ENCODE measurements around the gene NKX2-1. TPM values are rescaled to one million over a fixed set of nuclear protein-coding genes. Genes with fewer than 3 reads are reported as not detected.

The NKX2-1 gene
- total and polyA plus RNA-seq, 2 experiments from 2014 or later: not detected

GRCh38 chr14:36525746-36526099, 5.7 kb upstream of the NKX2-1 start:
- in situ Hi-C loops (cut with MboI): no loop called here
- Histone ChIP-seq H3K9ac (no peak overlapping the region), H3K4me3 (no peak overlapping the region), H3K9me2 (ENCODE audit: insufficient read depth) (no peaks in the 10 kb centered on the region), H4K20me1 (ENCODE audit: insufficient read depth) (no peaks in the 10 kb centered on the region), H3K27ac (no peak overlapping the region), H3K27me3 (replicated peaks; ENCODE audit: insufficient read depth) (peaks cover 82% of the 10 kb centered on the region), H3K79me2 (ENCODE audit: insufficient read depth) (no peaks in the 10 kb centered on the region), H3K9me3 (ENCODE audit: low read depth) (no peaks in the 10 kb centered on the region), H3K4me2 (ENCODE audit: unreplicated experiment) (no peak overlapping the region), H2AFZ (no peak overlapping the region), H3F3A (ENCODE audit: insufficient read depth) (no peaks in the 10 kb centered on the region), H3K4me1 (ENCODE audit: insufficient read depth) (no peaks in the 10 kb centered on the region), H3K36me3 (ENCODE audit: low read depth) (no peaks in the 10 kb centered on the region)
- DNase-seq: no peak
- no peak for TF ChIP-seq EZH2phosphoT487 (IDR thresholded peaks at IDR 0.05; ENCODE audit: insufficient read depth, low read depth)
- no peak for TF ChIP-seq EZH2 (IDR thresholded peaks at IDR 0.05; ENCODE audit: insufficient read depth, poor library complexity, severe bottlenecking)
- WGBS, 2 experiments (ENCODE audit: low coverage in 1 of 2, low lambda C conversion rate in 2 of 2, missing lambda C conversion rate in 2 of 2): 0 to 3% methylated on average over 10 of the region's 10 CpGs

- peak; percentile 84 for TF ChIP-seq EZH2 (IDR thresholded peaks at IDR 0.05; ENCODE audit: insufficient read depth, poor library complexity, severe bottlenecking)
- no peak; the same call in 1 of the 2 replicates for TF ChIP-seq EZH2phosphoT487 (IDR thresholded peaks at IDR 0.05; ENCODE audit: insufficient read depth, low read depth)
- no peak overlapping the region for H3K4me2 ChIP-seq (ENCODE audit: unreplicated experiment)
- in situ Hi-C loops (cut with MboI): no loop called here
Observed at GRCh38 chr14:36524874-36525745, 5.1 kb upstream of the NKX2-1 start.

GRCh38 chr14:36524220-36524837, 4.3 kb upstream of the NKX2-1 start:
- DNase-seq: no peak
- H3K4me1 ChIP-seq (ENCODE audit: insufficient read depth): no peaks in the 10 kb centered on the region
- TF ChIP-seq EZH2phosphoT487 (IDR thresholded peaks at IDR 0.05; ENCODE audit: insufficient read depth, low read depth) (no peak), EZH2 (IDR thresholded peaks at IDR 0.05; ENCODE audit: insufficient read depth, poor library complexity, severe bottlenecking) (no peak)
- no peaks in the 10 kb centered on the region for H4K20me1 ChIP-seq (ENCODE audit: insufficient read depth)
- no peak overlapping the region for H3K4me2 ChIP-seq (ENCODE audit: unreplicated experiment)
- H3K9ac ChIP-seq: no peak overlapping the region
- no peaks in the 10 kb centered on the region for H3K36me3 ChIP-seq (ENCODE audit: low read depth)
- H2AFZ ChIP-seq: no peak overlapping the region
- 14% methylated on average over 30 to 36 of the region's 38 CpGs for whole genome bisulfite sequencing, 2 experiments (ENCODE audit: low coverage in 1 of 2, low lambda C conversion rate in 2 of 2, missing lambda C conversion rate in 2 of 2)
- H3K27me3 ChIP-seq (replicated peaks; ENCODE audit: insufficient read depth): peaks cover 93% of the 10 kb centered on the region
- H3F3A ChIP-seq (ENCODE audit: insufficient read depth): no peaks in the 10 kb centered on the region
- H3K9me2 ChIP-seq (ENCODE audit: insufficient read depth): no peaks in the 10 kb centered on the region
- H3K79me2 ChIP-seq (ENCODE audit: insufficient read depth): no peaks in the 10 kb centered on the region
- no peak overlapping the region for H3K4me3 ChIP-seq
- no peaks in the 10 kb centered on the region for H3K9me3 ChIP-seq (ENCODE audit: low read depth)
- in situ Hi-C loops (cut with MboI): no loop called here
- H3K27ac ChIP-seq: no peak overlapping the region

More at GRCh38 chr14:36524874-36525745, 5.1 kb upstream of the NKX2-1 start:
- H3K9ac ChIP-seq: no peak overlapping the region
- 4% methylated on average over 52 to 54 of the region's 54 CpGs for WGBS, 2 experiments (ENCODE audit: low coverage in 1 of 2, low lambda C conversion rate in 2 of 2, missing lambda C conversion rate in 2 of 2)
- H3K9me2 ChIP-seq (ENCODE audit: insufficient read depth): no peaks in the 10 kb centered on the region
- DNase-seq: peak; percentile 46
- H4K20me1 ChIP-seq (ENCODE audit: insufficient read depth): no peaks in the 10 kb centered on the region
- H2AFZ ChIP-seq: no peak overlapping the region
- no peaks in the 10 kb centered on the region for H3K79me2 ChIP-seq (ENCODE audit: insufficient read depth)
- H3F3A ChIP-seq (ENCODE audit: insufficient read depth): no peaks in the 10 kb centered on the region
- no peak overlapping the region for H3K4me3 ChIP-seq
- no peaks in the 10 kb centered on the region for H3K4me1 ChIP-seq (ENCODE audit: insufficient read depth)
- no peaks in the 10 kb centered on the region for H3K9me3 ChIP-seq (ENCODE audit: low read depth)
- peaks cover 87% of the 10 kb centered on the region for H3K27me3 ChIP-seq (replicated peaks; ENCODE audit: insufficient read depth)
- no peaks in the 10 kb centered on the region for H3K36me3 ChIP-seq (ENCODE audit: low read depth)
- H3K27ac ChIP-seq: no peak overlapping the region

- H3K27me3 ChIP-seq (replicated peaks; ENCODE audit: insufficient read depth): peaks cover 93% of the 10 kb centered on the region
- no peaks in the 10 kb centered on the region for H3K9me3 ChIP-seq (ENCODE audit: low read depth)
- no peak for DNase-seq
- H3K4me2 ChIP-seq (ENCODE audit: unreplicated experiment): no peak overlapping the region
- no peaks in the 10 kb centered on the region for H3F3A ChIP-seq (ENCODE audit: insufficient read depth)
- H3K9ac ChIP-seq: no peak overlapping the region
- H2AFZ ChIP-seq: no peak overlapping the region
- no peak overlapping the region for H3K27ac ChIP-seq
- in situ Hi-C loops (cut with MboI): no loop called here
- no peaks in the 10 kb centered on the region for H4K20me1 ChIP-seq (ENCODE audit: insufficient read depth)
- no peaks in the 10 kb centered on the region for H3K9me2 ChIP-seq (ENCODE audit: insufficient read depth)
- no peaks in the 10 kb centered on the region for H3K36me3 ChIP-seq (ENCODE audit: low read depth)
- no peaks in the 10 kb centered on the region for H3K79me2 ChIP-seq (ENCODE audit: insufficient read depth)
- TF ChIP-seq EZH2phosphoT487 (IDR thresholded peaks at IDR 0.05; ENCODE audit: insufficient read depth, low read depth) (no peak), EZH2 (IDR thresholded peaks at IDR 0.05; ENCODE audit: insufficient read depth, poor library complexity, severe bottlenecking) (no peak)
- 7 to 11% methylated on average over 32 to 35 of the region's 35 CpGs for WGBS, 2 experiments (ENCODE audit: low coverage in 1 of 2, low lambda C conversion rate in 2 of 2, missing lambda C conversion rate in 2 of 2)
- no peak overlapping the region for H3K4me3 ChIP-seq
- H3K4me1 ChIP-seq (ENCODE audit: insufficient read depth): no peaks in the 10 kb centered on the region
Observed at GRCh38 chr14:36522972-36523715, 3.1 kb upstream of the NKX2-1 start.
